ENCODE data around the gene ZCCHC10. TPM values are rescaled to one million over a fixed set of nuclear protein-coding genes. Genes with fewer than 3 reads are reported as not detected.
"Not testable (repeated sequence)": the region's sequence is repeated elsewhere in the genome, so short reads cannot be mapped to it uniquely, and the experiment has no call there.

The ZCCHC10 gene
- polyA plus RNA-seq, 2 donors = 22.0 to 23.4 TPM

- Histone ChIP-seq H3K9me3 (ENCODE audit: control insufficient read depth in 2 of 2, insufficient read depth in 1 of 2, low read depth in 1 of 2, low read length in 1 of 2) (no peaks in the 10 kb centered on the region), H3K4me3 (ENCODE audit: low read depth in 1 of 2, low read length in 2 of 2) (no peak overlapping the region), H3K27me3 (ENCODE audit: control insufficient read depth in 1 of 2, insufficient read depth in 2 of 2, low read length in 2 of 2) (no peaks in the 10 kb centered on the region), H3K36me3 (ENCODE audit: control insufficient read depth in 2 of 2, insufficient read depth in 2 of 2, low read length in 1 of 2) (no peaks in the 10 kb centered on the region), H3K27ac (ENCODE audit: low read depth in 2 of 2, low read length in 1 of 2) (no peak overlapping the region), H3K4me1 (ENCODE audit: control insufficient read depth in 2 of 2, insufficient read depth in 2 of 2, low read length in 1 of 2) (no peaks in the 10 kb centered on the region)
- WGBS, 2 donors = 84 to 91% methylated on average over 28 of the region's 28 CpGs
These were observed 38.6 kb downstream of the ZCCHC10 start for GRCh38 chr5:132987531-132988408.

- not testable (repeated sequence) for H3K4me1 ChIP-seq (ENCODE audit: control insufficient read depth in 2 of 2, insufficient read depth in 2 of 2, low read length in 1 of 2); H3K36me3 ChIP-seq (ENCODE audit: control insufficient read depth in 2 of 2, insufficient read depth in 2 of 2, low read length in 1 of 2); H3K4me3 ChIP-seq (ENCODE audit: low read depth in 1 of 2, low read length in 2 of 2); H3K9me3 ChIP-seq (ENCODE audit: control insufficient read depth in 2 of 2, insufficient read depth in 1 of 2, low read depth in 1 of 2, low read length in 1 of 2); H3K27ac ChIP-seq (ENCODE audit: low read depth in 2 of 2, low read length in 1 of 2); H3K27me3 ChIP-seq (ENCODE audit: control insufficient read depth in 1 of 2, insufficient read depth in 2 of 2, low read length in 2 of 2)
- 91% methylated on average over 8 to 29 of the region's 30 CpGs for WGBS, 2 donors
These were observed 43.4 kb downstream of the ZCCHC10 start for GRCh38 chr5:132982971-132983370.

GRCh38 chr5:132981288-132981687, 45.1 kb downstream of the ZCCHC10 start:
- no peaks in the 10 kb centered on the region for H3K4me1 ChIP-seq (ENCODE audit: control insufficient read depth in 2 of 2, insufficient read depth in 2 of 2, low read length in 1 of 2)
- H3K36me3 ChIP-seq (ENCODE audit: control insufficient read depth in 2 of 2, insufficient read depth in 2 of 2, low read length in 1 of 2) = no peaks in the 10 kb centered on the region
- no peaks in the 10 kb centered on the region for H3K9me3 ChIP-seq (ENCODE audit: control insufficient read depth in 2 of 2, insufficient read depth in 1 of 2, low read depth in 1 of 2, low read length in 1 of 2)

GRCh38 chr5:132979976-132980375, 46.4 kb downstream of the ZCCHC10 start:
- 72 to 74% methylated on average over 2 of the region's 2 CpGs for WGBS, 2 donors
- Histone ChIP-seq H3K36me3 (ENCODE audit: control insufficient read depth in 2 of 2, insufficient read depth in 2 of 2, low read length in 1 of 2) (no peaks in the 10 kb centered on the region), H3K4me1 (ENCODE audit: control insufficient read depth in 2 of 2, insufficient read depth in 2 of 2, low read length in 1 of 2) (no peaks in the 10 kb centered on the region), H3K27me3 (ENCODE audit: control insufficient read depth in 1 of 2, insufficient read depth in 2 of 2, low read length in 2 of 2) (no peaks in the 10 kb centered on the region), H3K4me3 (ENCODE audit: low read depth in 1 of 2, low read length in 2 of 2) (no peak overlapping the region), H3K9me3 (ENCODE audit: control insufficient read depth in 2 of 2, insufficient read depth in 1 of 2, low read depth in 1 of 2, low read length in 1 of 2) (no peaks in the 10 kb centered on the region), H3K27ac (ENCODE audit: low read depth in 2 of 2, low read length in 1 of 2) (no peak overlapping the region)

More at GRCh38 chr5:132981288-132981687, 45.1 kb downstream of the ZCCHC10 start:
- H3K27ac ChIP-seq (ENCODE audit: low read depth in 2 of 2, low read length in 1 of 2) = no peak overlapping the region
- H3K27me3 ChIP-seq (ENCODE audit: control insufficient read depth in 1 of 2, insufficient read depth in 2 of 2, low read length in 2 of 2) = no peaks in the 10 kb centered on the region
- WGBS, 2 donors = 88 to 91% methylated on average over 3 of the region's 3 CpGs
- H3K4me3 ChIP-seq (ENCODE audit: low read depth in 1 of 2, low read length in 2 of 2) = no peak overlapping the region

GRCh38 chr5:132979367-132979940, 46.9 kb downstream of the ZCCHC10 start:
- Histone ChIP-seq H3K9me3 (ENCODE audit: control insufficient read depth in 2 of 2, insufficient read depth in 1 of 2, low read depth in 1 of 2, low read length in 1 of 2) (no peaks in the 10 kb centered on the region), H3K27ac (ENCODE audit: low read depth in 2 of 2, low read length in 1 of 2) (no peak overlapping the region), H3K27me3 (ENCODE audit: control insufficient read depth in 1 of 2, insufficient read depth in 2 of 2, low read length in 2 of 2) (no peaks in the 10 kb centered on the region), H3K36me3 (ENCODE audit: control insufficient read depth in 2 of 2, insufficient read depth in 2 of 2, low read length in 1 of 2) (no peaks in the 10 kb centered on the region), H3K4me1 (ENCODE audit: control insufficient read depth in 2 of 2, insufficient read depth in 2 of 2, low read length in 1 of 2) (no peaks in the 10 kb centered on the region), H3K4me3 (ENCODE audit: low read depth in 1 of 2, low read length in 2 of 2) (no peak overlapping the region)
- WGBS, 2 donors = 68 to 79% methylated on average over 3 of the region's 3 CpGs

- no peaks in the 10 kb centered on the region for H3K36me3 ChIP-seq (ENCODE audit: control insufficient read depth in 2 of 2, insufficient read depth in 2 of 2, low read length in 1 of 2)
- H3K4me1 ChIP-seq (ENCODE audit: control insufficient read depth in 2 of 2, insufficient read depth in 2 of 2, low read length in 1 of 2) = no peaks in the 10 kb centered on the region
- H3K9me3 ChIP-seq (ENCODE audit: control insufficient read depth in 2 of 2, insufficient read depth in 1 of 2, low read depth in 1 of 2, low read length in 1 of 2) = no peaks in the 10 kb centered on the region
- no peak overlapping the region for H3K27ac ChIP-seq (ENCODE audit: low read depth in 2 of 2, low read length in 1 of 2)
- WGBS, 2 donors = 89 to 94% methylated on average over 3 of the region's 3 CpGs
- H3K4me3 ChIP-seq (ENCODE audit: low read depth in 1 of 2, low read length in 2 of 2) = no peak overlapping the region
- no peaks in the 10 kb centered on the region for H3K27me3 ChIP-seq (ENCODE audit: control insufficient read depth in 1 of 2, insufficient read depth in 2 of 2, low read length in 2 of 2)
These were observed 49.5 kb downstream of the ZCCHC10 start for GRCh38 chr5:132976852-132977251.

- H3K4me1 ChIP-seq (ENCODE audit: control insufficient read depth in 2 of 2, insufficient read depth in 2 of 2, low read length in 1 of 2); H3K27me3 ChIP-seq (ENCODE audit: control insufficient read depth in 1 of 2, insufficient read depth in 2 of 2, low read length in 2 of 2); H3K9me3 ChIP-seq (ENCODE audit: control insufficient read depth in 2 of 2, insufficient read depth in 1 of 2, low read depth in 1 of 2, low read length in 1 of 2); H3K36me3 ChIP-seq (ENCODE audit: control insufficient read depth in 2 of 2, insufficient read depth in 2 of 2, low read length in 1 of 2); H3K27ac ChIP-seq (ENCODE audit: low read depth in 2 of 2, low read length in 1 of 2); H3K4me3 ChIP-seq (ENCODE audit: low read depth in 1 of 2, low read length in 2 of 2): not testable (repeated sequence)
- 92 to 94% methylated on average over 7 of the region's 7 CpGs for WGBS, 2 donors
These were observed 53.9 kb downstream of the ZCCHC10 start for GRCh38 chr5:132972436-132972828.

- H3K36me3 ChIP-seq (ENCODE audit: control insufficient read depth in 2 of 2, insufficient read depth in 2 of 2, low read length in 1 of 2) = no peaks in the 10 kb centered on the region
- no peaks in the 10 kb centered on the region for H3K4me1 ChIP-seq (ENCODE audit: control insufficient read depth in 2 of 2, insufficient read depth in 2 of 2, low read length in 1 of 2)
- H3K27ac ChIP-seq (ENCODE audit: low read depth in 2 of 2, low read length in 1 of 2) = no peak overlapping the region
- H3K9me3 ChIP-seq (ENCODE audit: control insufficient read depth in 2 of 2, insufficient read depth in 1 of 2, low read depth in 1 of 2, low read length in 1 of 2) = no peaks in the 10 kb centered on the region
- H3K27me3 ChIP-seq (ENCODE audit: control insufficient read depth in 1 of 2, insufficient read depth in 2 of 2, low read length in 2 of 2) = no peaks in the 10 kb centered on the region
- no peak overlapping the region for H3K4me3 ChIP-seq (ENCODE audit: low read depth in 1 of 2, low read length in 2 of 2)
- 79 to 83% methylated on average over 16 of the region's 16 CpGs for WGBS, 2 donors
These were observed 54.6 kb downstream of the ZCCHC10 start for GRCh38 chr5:132971483-132972435.

GRCh38 chr5:132965120-132965519, 61.2 kb downstream of the ZCCHC10 start:
- H3K36me3 ChIP-seq (ENCODE audit: control insufficient read depth in 2 of 2, insufficient read depth in 2 of 2, low read length in 1 of 2) = no peaks in the 10 kb centered on the region
- H3K4me3 ChIP-seq (ENCODE audit: low read depth in 1 of 2, low read length in 2 of 2) = no peak overlapping the region
- no peaks in the 10 kb centered on the region for H3K27me3 ChIP-seq (ENCODE audit: control insufficient read depth in 1 of 2, insufficient read depth in 2 of 2, low read length in 2 of 2)
- WGBS, 2 donors = 94% methylated on average over 4 of the region's 4 CpGs
- peaks cover 0 to 2% of the 10 kb centered on the region in 2 donors for H3K4me1 ChIP-seq (ENCODE audit: control insufficient read depth in 2 of 2, insufficient read depth in 2 of 2, low read length in 1 of 2)
- H3K27ac ChIP-seq (ENCODE audit: low read depth in 2 of 2, low read length in 1 of 2) = no peak overlapping the region
- H3K9me3 ChIP-seq (ENCODE audit: control insufficient read depth in 2 of 2, insufficient read depth in 1 of 2, low read depth in 1 of 2, low read length in 1 of 2) = no peaks in the 10 kb centered on the region
